Medulla oblongata (tissue), 1 donor: ENCODE measurements around the gene UPF3A.
"Not testable (repeated sequence)": the region's sequence is repeated elsewhere in the genome, so short reads cannot be mapped to it uniquely, and the experiment has no call there.

Experiments
- DNase-seq: peaks from one replicate; pipeline ENCODE4 v3.0.0-alpha.2; 2015; ENCODE audit errors: extremely low spot score

The UPF3A gene

GRCh38 chr13:114281351-114282040, at the start of gene UPF3A:
Gene UPF3A, plus strand, starts transcription at chr13:114281601. Its CDS starts 39 bp downstream, at chr13:114281640.
- DNase-seq = peak; percentile 91

- no peak for DNase-seq
Observed at GRCh38 chr13:114231886-114232285, 49.5 kb upstream of the UPF3A start.

- DNase-seq = no peak
Observed at GRCh38 chr13:114234266-114234644, 47.1 kb upstream of the UPF3A start.

- DNase-seq = peak; percentile 96
Observed at GRCh38 chr13:114234645-114235421, 46.6 kb upstream of the UPF3A start, which contains the start of gene CDC16. Gene CDC16, plus strand, starts transcription at chr13:114234897. Its CDS starts 188 bp downstream, at chr13:114235085.

GRCh38 chr13:114235697-114236096, 45.7 kb upstream of the UPF3A start:
- DNase-seq = no peak

- DNase-seq = no peak
Observed at GRCh38 chr13:114236227-114236626, 45.2 kb upstream of the UPF3A start.

- no peak for DNase-seq
Observed at GRCh38 chr13:114237415-114238112, 43.8 kb upstream of the UPF3A start.

GRCh38 chr13:114241918-114242317, 39.5 kb upstream of the UPF3A start:
- no peak for DNase-seq

- no peak for DNase-seq
Observed at GRCh38 chr13:114243971-114244370, 37.4 kb upstream of the UPF3A start.

GRCh38 chr13:114244637-114245036, 36.8 kb upstream of the UPF3A start:
- DNase-seq = no peak

- DNase-seq = no peak
Observed at GRCh38 chr13:114248011-114248410, 33.4 kb upstream of the UPF3A start.

GRCh38 chr13:114249077-114249476, 32.3 kb upstream of the UPF3A start:
- no peak for DNase-seq

- not testable (repeated sequence) for DNase-seq
Observed at GRCh38 chr13:114251639-114252440, 29.6 kb upstream of the UPF3A start.

- DNase-seq = no peak
Observed at GRCh38 chr13:114256547-114256946, 24.9 kb upstream of the UPF3A start.

- DNase-seq = no peak
Observed at GRCh38 chr13:114257014-114257413, 24.4 kb upstream of the UPF3A start.

- DNase-seq = no peak
Observed at GRCh38 chr13:114258589-114258988, 22.8 kb upstream of the UPF3A start.

- no peak for DNase-seq
Observed at GRCh38 chr13:114259374-114259773, 22.0 kb upstream of the UPF3A start.

GRCh38 chr13:114259974-114260373, 21.4 kb upstream of the UPF3A start:
- no peak for DNase-seq

- DNase-seq = no peak
Observed at GRCh38 chr13:114260814-114261213, 20.6 kb upstream of the UPF3A start.

- no peak for DNase-seq
Observed at GRCh38 chr13:114261328-114261965, 20.0 kb upstream of the UPF3A start.

GRCh38 chr13:114263578-114263977, 17.8 kb upstream of the UPF3A start:
- no peak for DNase-seq
